OCI-M2 (cell line): ENCODE measurements around the gene SNORC.

Experiments used
- DNase-seq: peaks from one replicate; lab custom pipeline; 2025; ENCODE audit not compliant: unreplicated experiment; lab: John Stamatoyannopoulos, UW

Gene SNORC

GRCh38 chr2:232869138-232870017, 686 bp upstream of the SNORC start:
- DNase-seq: no peak

- DNase-seq: no peak
Measured at GRCh38 chr2:232870766-232871371, 805 bp downstream of the SNORC start.

DNA sequence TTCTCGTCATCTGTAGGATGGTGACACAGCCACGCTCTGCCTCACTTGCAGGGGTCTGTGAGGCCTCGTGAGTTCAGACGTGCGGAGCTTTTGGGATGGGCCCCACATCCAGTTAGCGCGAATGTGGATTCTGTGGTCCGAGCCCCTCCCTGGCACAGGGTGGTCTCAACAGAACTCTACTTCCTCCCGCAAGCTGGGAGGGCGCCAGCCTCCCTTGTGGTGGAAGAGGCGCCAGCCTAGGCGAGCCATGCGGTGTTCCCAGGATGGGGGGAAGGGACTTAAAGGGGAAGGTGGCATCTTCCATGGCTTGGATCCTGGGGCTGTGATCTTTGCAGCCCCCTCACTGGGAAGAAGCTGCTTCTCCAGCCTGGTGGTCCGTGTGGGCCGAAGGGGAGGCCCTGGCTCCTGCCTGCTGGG, 1.4 kb downstream of the SNORC start:
- DNase-seq: no peak

- no peak for DNase-seq
Measured at GRCh38 chr2:232871835-232872736, 2.0 kb downstream of the SNORC start.

DNA sequence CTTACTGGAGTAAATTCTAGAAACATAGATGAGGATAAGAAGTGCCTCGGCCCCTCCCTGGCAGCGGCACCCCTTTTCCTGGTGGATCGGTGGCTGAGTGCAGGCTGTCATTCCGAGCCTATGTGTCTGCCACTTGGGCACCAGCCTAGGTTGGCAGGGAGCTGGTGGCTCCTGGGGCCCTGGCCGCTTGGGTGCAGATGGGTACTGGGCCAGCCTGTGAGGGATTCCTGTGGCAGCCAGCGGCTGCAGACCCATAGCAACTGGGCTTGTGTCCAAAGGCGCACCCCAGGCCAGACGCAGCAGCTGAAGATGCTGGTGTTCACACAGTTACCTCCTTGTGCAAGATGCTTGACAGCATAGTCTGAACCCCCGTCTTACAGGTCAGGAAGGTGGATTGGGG, 2.8 kb downstream of the SNORC start:
- DNase-seq: no peak

DNA sequence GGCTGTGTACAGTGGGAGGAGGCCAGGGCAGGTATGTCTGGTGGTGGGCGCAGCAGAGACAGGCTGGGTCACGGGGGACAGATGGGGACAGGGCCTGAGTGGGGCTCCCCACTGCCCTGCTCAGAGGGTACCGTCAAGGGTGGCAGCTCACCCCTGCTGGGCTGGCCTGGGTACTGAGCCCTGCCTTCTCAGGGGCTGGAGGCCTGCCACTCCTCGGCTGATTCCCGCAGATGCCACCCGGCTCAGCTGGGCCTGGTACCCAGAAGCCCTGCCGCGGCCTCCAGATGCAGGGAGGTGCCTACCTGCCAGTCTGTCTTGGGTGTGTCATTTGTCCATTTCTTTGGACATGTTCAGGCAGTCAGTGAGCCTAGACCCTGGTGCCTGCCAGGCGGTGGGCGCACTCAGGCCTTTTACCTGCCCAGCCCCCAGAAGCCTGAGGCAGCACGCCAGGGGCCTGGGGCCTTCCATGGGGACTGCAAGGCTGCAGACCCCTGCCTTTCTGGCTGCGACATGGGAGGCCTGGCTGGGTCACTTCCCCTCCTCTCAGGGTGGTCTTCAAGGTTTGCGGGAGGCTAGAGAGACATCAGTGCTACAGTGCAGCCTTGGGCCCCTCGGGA, 3.3 kb downstream of the SNORC start:
- no peak for DNase-seq

- no peak for DNase-seq
Measured at GRCh38 chr2:232873909-232874641, 4.0 kb downstream of the SNORC start.

DNA sequence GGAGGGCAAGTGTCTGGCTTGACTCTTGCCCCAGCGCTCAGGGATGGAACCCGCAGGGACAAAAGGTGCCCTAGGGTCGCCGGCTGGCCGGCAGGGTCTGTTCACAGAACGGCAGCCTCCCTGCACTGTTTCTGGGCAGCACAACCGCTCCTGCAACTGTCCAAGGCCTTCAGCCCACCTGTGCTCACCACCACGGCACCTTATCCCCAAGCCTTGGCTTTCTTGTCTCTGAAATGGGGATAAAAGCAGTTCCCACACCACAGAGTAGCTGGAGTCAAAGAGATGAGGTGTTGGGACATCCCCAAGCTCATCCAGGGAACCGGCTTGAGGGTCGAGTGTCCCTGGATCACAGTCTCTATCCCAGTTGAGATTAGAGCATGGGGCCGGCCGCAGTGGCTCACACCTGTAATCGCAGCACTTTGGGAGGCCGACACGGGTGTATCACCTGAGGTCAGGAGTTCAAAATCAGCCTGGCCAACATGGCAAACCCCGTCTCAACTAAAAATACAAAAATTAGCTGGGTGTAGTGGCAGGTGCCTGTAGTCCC, 4.7 kb downstream of the SNORC start:
- no peak for DNase-seq

DNA sequence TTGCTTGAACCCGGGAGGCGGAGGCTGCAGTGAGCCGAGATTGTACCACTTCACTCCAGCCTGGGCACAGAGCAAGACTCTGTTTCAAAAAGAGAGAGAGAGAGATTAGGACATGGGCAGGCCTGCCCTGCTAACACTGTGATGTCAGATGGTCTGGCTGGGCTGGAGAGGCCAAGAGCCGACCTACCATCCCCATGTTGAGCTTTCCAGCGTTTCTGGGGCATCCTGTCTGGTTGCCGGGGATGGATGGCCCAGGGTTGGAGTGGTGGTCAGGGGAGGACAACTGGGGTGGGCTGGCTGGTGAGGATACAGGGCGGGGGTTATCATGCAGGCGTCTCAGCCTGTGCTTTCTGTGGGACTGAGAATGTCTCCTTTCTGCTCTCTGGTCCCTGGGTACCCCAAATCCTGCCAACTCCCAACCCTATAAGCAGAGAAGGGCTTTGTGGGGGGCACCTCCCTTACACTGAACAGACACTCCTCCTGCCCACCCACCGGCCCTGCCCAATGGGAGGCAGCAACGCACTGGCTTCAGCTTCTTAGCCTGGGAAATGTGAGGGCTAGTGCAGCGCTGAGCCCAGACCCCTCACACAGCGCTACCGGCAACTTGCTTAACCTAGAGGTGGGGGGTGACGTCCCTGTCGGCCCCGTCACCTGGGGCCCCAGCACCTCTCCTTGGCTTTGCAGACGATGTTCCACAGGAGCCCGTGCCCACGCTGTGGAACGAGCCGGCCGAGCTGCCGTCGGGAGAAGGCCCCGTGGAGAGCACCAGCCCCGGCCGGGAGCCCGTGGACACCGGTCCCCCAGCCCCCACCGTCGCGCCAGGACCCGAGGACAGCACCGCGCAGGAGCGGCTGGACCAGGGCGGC, 5.4 kb downstream of the SNORC start:
- no peak for DNase-seq

DNA sequence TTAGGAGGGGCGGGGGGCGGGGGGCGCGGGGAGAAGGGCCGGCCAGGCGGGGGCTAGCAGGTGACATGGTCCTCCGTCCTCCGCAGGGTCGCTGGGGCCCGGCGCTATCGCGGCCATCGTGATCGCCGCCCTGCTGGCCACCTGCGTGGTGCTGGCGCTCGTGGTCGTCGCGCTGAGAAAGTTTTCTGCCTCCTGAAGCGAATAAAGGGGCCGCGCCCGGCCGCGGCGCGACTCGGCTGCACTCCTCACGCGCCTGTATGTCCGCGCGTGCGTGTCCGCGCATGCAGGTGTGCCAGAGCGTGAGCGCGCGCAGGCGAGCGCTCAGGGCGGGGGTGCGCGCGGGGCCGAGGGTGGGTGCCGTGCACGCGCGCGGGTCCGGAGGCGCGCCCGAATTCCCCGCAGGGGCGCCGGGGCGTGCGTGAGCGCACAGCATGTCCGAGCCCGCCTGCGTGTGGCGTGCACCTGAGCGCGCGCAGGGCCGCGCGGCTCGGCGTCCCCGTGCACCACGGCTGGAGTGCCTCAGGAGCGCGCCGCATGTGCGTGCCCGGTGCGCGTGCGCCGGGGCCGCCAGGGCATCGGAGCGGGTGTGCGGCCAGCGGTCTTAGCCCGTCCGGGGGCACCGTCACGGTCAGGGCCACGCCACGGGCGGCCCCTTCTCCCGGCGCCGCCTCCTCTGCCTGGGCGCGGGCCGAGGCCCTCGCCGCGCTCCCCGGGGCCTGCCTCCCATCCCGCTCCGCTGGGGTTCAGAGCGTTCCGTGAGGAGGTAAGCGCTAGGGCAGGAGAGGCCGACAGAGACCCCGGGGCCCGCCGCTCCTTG, 6.3 kb downstream of the SNORC start:
- no peak for DNase-seq

DNA sequence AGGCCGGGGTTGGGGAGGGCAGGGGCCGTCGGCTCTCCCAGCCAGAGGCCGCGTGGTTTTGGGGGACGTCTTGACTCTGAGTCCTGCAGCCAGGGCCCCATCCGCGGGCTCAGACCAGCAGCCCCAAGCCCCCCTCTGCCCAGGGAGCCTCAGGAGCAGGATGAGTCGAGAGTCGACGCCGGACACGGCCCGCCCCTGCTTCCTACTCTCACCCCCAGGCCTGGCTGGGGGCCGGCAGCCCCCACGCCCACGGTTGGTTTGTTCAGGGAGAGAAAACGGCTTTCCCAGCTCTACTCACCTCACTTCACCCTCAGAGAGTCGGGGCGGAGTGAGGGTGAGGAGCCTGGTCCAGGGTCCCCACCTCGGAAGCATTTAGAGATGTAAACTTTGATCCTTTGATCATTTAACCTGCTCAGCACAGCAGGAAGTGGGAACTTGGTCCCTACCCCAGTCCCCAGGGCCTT, 6.9 kb downstream of the SNORC start:
- no peak for DNase-seq

GRCh38 chr2:232877940-232878511, 8.0 kb downstream of the SNORC start:
- no peak for DNase-seq

DNA sequence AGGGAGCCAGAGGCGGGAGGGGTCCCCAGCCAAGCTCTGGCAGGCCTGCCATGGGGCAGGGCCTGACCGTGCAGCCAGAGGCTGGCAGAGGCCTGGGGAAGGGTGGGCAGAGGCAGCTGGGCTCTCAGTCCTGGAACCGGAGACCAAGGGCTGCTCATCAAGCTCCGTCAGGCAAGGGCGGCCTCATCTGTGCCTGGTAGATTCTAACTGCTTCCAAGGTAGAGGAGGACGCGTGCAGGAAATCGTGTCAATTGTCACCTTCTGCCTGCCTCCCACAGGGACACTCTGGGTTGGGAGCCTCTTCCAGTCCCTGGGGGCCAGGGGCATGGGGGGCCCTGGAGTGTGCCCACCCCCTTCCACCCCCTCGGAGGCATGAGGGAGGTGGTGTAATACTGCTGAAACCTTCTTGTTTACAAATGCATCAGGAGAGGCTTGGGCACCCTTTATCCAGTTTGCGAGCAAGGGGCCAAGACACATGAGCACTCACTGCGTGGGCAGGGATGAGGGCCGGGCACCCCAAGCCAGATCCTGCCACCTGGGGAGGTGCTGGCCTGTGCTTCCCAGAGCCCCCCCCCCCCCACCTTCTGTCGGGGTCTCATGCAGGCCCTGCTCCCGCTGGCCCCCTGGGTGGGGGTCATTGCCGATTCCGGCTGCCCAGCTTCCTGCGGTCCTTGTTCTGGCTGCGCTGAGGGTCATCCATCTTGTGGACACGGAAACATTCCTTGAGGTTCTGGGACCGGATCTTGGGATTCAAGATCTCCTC, 9.0 kb downstream of the SNORC start:
- DNase-seq: no peak

GRCh38 chr2:232879618-232880494, 9.8 kb downstream of the SNORC start:
- no peak for DNase-seq

DNA sequence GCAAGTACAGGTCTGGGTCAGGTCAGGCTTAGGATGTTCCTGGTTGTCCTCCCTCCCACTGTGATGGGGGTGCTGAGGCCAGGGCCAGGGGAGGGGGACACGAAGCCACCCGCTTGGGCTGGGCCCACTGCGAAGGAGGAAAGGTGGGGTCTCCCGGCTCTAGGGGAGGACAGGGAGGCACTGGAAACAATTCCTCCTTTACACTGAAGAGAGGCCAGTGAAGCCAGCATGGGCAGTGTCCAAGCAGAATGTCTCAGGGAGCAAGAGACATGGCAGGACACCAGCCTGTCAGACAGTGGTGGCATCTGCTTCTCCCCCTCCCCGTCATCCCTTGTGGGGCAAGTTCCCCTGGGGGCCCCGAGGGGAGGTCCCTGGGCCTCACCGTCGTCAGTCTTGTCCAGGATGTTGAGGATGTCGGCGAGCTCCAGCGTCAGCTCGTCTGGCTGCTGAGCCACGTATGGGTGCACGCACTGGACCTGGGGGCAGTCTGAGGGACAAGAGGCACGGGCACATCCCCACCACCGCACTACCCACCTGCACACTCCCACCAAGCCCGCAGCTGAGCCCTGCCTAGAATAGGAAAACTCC, 10.8 kb downstream of the SNORC start:
- no peak for DNase-seq

GRCh38 chr2:232882085-232882484, 12.0 kb downstream of the SNORC start:
- no peak for DNase-seq
